ENCODE data around the gene SLFNL1.

The SLFNL1 gene

DNA sequence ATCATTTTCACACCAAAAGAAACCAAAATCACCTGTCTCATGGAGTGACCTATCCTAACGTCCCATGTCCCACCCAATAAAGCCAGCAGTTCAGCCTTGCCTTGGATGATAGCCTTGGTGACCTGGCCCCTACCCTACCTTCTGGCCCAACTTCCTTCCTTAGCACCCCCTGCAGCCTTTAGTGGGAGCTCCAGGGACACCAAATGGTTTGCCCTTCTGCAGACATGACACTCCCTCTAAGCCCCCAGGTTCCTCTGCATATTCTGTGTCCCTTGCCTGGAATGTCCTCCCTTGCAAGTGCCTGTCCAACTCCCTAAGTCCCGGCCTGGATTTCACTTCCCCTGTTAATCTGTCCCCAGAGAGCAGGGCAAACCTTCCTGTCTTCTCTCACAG is 2.2 kb downstream of the SLFNL1 start:
- DNase-seq: no peak

DNA sequence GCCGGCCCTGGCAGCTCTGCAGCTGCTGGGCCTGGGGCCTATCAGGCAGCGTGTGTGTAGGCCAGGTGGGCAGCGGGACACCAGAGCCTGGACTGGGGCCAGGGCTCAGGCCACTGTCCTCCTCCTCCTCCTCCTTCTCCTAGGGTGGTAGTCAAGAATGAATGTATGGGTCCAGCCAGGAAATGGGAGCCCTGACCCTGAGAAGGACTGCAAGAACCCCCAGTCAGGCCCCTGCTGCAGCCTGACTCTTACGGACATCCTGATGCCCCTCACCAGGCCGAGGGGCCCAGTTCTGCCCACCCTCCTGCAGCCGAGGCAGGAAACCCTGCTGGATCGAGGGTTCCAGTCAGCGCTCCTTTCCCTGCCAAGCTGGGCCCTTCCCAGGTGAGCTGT is 3.5 kb downstream of the SLFNL1 start:
- DNase-seq: no peak

DNA sequence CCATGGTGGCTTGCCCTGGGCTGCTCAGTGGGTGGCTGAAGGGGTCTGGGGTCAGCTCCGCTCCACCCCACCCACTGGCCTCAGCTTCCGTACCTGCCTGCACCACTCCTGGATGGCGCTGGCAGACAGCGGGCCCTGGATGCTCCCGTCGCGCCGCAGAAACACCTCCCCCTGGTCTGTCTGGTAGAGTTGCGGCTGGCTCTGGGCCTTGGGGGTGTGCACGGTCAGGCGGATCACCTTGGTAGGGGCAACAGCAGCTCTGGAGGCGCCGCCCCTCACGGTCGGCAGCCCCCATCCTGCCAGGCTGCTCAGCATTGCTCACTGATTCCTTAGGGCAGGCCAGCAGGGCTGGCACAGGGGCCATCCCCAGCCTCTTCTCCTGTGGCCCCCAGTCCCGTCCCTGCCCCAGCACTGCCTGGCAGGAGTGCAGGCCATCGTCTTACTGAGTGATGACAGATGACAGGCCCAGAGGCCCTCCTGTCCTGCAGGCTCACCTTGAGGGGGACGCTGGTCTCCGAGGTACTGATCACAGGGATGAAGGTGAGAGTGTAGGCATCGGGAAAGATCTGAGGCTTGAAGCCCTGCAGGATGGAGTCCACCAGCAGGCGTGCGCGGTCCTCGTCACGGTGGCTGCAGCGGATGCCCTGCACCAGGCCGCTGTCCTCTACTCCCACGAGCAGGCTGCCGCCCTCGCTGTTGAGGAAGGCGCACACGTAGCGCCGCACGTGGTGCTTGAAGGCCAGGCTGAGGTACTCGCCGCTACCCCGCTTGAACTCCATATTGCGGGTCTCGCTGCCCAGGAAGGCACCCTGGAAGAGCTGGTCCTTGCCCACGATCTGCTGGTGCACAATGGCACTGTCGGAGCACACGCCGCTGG is 4.1 kb downstream of the SLFNL1 start:
- no peak for DNase-seq

DNA sequence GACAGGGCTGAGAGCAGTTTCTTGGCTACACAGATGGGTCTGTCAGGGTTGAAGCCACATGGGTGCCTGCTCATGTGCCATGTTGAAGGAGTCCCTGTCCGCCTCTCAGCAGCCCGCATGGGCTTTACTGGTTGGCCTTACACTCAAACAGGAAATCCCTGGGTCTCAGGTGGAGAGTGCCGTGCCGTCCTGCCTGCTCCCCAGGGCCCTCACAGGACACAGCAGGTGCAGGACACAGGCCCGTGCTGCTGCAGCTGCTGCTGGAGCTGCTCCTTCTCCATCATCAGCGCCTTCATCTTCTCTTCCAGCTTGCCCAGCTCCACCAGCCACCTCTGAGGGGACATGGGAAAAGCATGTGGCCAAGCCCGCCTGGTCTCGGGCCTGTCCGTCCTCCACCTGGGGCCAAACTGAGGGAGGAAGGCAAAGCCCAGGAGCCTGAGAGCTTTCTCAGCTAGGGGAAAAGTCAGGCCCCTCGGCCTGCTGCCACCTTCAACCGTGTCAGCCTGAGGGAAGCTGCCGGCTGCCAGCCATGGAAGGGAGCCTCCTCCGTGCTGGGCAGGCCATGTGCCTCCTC is 5.5 kb downstream of the SLFNL1 start:
- no peak for DNase-seq

DNA sequence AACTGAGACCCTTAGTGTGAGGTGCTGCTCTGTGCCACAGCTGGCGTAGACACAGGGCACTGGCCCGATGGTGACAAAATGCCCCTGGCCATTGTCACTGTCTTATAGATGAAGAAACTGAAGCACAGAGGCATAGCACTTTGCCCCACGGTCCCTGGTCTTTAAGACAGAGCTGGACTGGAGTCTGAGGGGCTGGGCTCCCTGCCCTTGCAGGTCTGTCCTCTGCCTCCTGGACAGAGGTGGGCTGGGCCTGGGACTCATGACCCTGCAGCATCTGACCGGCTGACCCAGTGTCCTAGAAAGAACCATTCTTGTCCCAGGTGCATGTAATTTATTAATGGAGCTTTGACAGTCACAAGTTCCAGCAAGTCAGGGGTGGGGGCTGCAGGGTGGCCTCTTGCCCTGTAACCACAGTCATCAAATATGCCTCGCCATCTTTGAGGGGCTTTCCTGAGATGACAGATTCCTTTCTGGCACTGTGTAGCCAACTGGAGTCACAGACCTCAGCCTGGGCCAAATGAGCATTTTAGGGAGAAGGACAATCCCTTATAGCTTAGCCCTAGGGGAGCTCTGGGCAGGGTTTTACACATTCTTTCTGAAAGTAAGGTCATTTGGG is 6.1 kb downstream of the SLFNL1 start:
- DNase-seq: no peak

- DNase-seq: no peak
Observed at GRCh38 chr1:41014871-41015270, 6.7 kb downstream of the SLFNL1 start.

GRCh38 chr1:41013796-41014195 is 7.7 kb downstream of the SLFNL1 start:
- no peak for DNase-seq

DNA sequence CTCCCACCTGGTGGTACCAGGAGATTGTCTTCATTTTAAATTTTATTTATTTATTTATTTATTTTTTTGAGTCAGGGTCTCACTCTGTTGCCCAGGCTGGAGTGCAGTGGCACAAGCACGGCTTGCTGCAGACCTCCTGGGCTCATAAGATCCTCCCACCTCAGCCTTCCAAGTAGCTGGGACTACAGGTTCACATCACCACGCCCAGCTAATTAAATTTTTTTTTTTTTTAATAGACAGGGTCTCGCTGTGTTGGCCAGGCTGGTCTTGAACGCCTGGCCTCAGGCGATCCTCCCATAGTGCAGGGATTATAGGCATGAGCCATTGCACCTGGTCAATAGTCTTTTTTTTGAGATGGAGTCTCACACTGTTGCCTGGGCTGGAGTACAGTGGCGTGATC is 8.5 kb downstream of the SLFNL1 start:
- no peak for DNase-seq

GRCh38 chr1:41010345-41010744 is 11.2 kb downstream of the SLFNL1 start:
- DNase-seq: no peak

DNA sequence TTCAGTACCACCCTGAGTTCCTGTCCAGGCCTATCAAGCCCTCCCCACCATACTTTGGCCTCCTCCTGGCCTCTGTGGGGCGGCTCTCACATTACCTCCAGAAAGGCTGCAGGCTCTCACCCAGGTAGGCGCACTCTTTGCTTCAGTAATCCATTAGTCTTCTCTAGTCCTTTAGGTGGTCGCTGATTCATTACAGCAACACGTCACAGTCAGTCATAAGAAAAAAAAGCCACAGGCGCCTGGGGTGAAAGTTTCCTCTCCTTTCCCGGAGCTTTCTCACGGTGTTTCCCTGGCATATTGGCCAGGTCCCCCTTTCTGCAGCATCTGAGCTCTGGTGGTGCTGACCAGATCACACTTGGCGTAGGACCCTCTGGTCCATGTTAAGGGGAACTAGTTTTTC is 12.1 kb downstream of the SLFNL1 start:
- DNase-seq: no peak

- DNase-seq: no peak
Observed at GRCh38 chr1:41006942-41007865, 14.3 kb downstream of the SLFNL1 start.

- DNase-seq: no peak
Observed at GRCh38 chr1:41005876-41006275, 15.6 kb downstream of the SLFNL1 start.

GRCh38 chr1:41003640-41004220 is 17.8 kb downstream of the SLFNL1 start:
- peak; percentile 97 for DNase-seq

GRCh38 chr1:41003127-41003639 is 18.3 kb downstream of the SLFNL1 start:
- no peak for DNase-seq

DNA sequence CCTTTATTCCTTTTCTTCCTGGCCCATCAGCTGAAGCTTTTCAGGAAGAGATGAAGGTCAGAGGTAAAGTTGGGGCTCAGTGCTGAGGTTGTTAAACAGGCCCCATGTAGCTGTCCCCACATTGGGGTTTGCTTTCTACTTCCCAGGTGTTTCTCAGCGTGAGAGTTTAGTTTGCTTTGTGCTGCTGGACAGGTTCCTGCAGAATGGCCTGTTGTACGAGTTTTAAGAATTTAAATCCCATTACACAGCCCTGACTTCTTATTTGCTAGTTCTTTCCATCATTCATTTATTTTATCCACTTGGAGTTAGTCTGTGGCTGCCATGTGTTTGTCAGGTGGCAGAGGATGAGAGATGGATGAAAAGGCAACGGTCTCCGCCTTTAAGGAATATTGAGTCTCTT is 22.9 kb downstream of the SLFNL1 start:
- DNase-seq: no peak

DNA sequence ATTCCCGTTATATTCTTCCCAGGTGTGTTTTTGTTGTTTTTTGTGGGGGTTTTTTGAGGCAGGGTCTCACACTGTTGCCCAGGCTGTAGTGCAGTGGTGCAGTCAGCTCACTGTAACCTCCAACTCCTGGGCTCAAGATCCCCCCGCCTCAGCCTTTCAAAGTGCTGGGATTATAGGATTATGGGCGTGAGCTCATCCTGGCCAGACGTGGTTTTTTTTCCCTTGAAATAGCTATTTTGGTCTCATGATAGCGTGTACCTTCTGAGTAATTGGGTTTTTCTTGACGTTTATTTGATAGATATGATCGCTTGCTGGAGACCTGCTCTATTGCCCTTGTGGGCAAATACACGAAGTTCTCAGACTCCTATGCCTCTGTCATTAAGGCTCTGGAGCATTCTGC is 24.4 kb downstream of the SLFNL1 start:
- peak; percentile 20 for DNase-seq

DNA sequence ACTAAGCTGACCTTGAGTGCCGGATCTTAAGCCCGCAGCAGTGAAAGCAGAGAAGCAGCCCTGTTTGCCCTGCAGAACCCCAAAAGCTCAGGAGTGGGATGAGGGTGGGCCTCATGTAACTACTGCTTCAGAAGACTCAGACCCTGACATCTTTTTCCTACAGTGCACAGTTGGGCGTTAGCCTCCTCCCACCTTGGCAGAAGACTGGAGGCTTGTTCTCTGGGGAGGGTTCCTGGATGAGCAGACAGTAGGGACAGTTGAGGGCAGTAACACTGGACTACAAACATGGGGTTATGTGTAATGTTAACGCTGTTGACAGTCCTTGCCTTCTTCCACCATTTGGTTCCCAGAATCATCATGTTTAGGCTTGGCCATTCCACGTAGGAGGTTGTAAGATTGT is 32.5 kb downstream of the SLFNL1 start:
- DNase-seq: no peak

DNA sequence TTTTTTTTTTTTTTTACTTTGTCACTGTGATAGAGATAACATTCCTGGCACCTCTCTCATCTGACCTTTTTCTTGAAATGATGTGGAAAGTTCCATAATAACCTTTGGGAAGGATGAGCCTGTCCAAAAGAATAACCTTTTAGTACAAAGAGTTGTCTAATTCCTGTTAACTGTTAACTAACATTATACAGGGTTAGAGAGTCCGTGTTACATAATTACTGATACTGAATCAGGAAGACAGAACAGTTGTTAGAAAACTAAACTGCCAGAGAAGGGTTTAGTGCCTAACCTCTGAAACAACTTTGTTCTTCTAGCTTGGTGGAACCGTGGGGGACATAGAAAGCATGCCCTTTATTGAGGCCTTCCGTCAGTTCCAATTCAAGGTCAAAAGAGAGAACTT is 33.2 kb downstream of the SLFNL1 start:
- DNase-seq: no peak

GRCh38 chr1:40987439-40988276 is 33.9 kb downstream of the SLFNL1 start:
- no peak for DNase-seq

DNA sequence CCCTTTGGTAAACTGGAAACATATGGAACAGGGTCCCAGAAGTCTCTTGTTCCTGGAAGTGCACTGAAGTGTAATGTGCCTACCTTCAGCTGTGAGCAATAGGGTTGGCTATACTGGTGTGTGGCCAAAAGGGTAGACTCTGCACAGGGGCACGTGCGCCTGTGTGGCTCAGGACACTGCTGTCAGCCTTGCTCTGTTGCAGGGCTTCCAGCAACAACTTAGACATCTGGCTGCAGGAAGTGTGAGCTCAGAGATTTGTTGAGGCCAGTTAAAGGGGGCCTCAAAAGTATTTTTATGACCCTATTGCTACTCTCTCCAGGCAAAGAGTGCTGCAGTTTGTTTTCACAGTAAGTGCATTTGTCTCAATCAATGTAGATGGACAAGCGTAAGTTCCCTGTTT is 34.6 kb downstream of the SLFNL1 start:
- no peak for DNase-seq

DNA sequence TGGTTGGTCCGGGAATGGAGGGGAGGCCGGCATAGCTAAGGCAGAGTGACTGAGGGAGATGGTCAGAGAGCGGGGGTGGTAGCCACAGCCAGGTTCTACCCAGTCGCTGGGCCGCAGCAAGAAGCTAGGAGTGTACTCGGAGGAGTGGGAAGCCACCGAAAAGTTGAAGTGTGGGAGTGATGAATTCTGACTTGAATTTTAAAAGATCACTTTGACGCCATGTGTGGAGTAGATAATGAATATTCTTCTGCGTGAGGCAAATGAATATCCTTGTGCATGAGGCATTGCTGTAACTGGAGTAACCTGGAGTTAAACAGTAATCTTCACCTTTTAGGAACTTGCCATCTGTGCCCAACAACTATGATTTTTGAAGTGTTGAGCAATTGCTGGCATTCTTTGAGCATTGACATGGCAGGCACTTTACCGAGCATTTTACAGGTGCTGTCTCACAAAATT is 35.2 kb downstream of the SLFNL1 start:
- no peak for DNase-seq

- no peak for DNase-seq
Observed at GRCh38 chr1:40985875-40986274, 35.6 kb downstream of the SLFNL1 start.

All from MV-4-11 (cell line).